HG03095 (cell line): ENCODE data around the gene CA11.

Source experiments
- ATAC-seq: cut with Tn5 transposase; IDR thresholded peaks from one replicate; pipeline ENCODE4 v1.9.1; 2021; ENCODE audit warnings: moderate library complexity; ENCODE audit not compliant: unreplicated experiment

The CA11 gene

DNA sequence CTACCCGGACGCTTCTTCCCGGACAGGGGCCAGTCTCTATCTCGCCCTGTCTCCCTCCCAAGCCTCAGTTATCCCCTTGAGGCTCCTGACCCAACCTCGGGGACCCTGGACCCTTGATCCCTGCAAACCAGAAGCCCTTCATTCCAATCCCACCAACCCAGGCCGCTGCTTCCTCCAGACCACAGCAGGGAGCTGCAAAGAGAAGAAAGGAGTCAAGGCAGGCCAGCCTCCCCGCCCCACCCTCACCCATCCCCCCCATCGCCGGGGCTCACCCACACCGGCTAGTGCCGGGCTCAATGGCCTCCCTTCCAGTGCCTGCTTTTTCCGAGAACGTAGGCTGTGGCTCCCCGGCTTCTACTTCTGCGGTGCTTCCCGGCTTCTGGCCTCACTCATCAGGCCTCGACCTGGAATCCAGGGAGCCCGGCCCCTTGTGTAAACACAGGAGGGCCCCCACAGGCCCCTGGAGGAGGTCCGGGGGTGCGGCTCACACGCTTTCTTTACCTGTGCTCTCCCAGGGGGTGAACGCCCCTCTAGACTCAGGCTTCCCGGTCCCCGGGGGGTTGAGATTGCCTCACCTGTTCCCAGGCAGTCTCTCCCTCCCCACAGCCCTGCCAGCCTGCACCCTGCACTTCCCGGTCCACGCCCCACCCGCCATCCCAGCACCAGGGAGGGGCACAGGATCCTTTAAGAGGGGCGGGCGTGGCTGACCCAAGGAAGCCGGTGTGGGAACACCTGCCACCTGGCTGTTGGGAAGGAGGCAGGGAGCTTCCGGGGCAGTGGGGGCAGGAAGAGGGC lies 31.4 kb downstream of the CA11 start, which contains the start of gene FAM83E:
Gene FAM83E (minus strand): TSS at position 641 of the 795 bp plus-strand sequence. CDS start 1,704 bp downstream, outside the sequence.
- no peak for ATAC-seq

DNA sequence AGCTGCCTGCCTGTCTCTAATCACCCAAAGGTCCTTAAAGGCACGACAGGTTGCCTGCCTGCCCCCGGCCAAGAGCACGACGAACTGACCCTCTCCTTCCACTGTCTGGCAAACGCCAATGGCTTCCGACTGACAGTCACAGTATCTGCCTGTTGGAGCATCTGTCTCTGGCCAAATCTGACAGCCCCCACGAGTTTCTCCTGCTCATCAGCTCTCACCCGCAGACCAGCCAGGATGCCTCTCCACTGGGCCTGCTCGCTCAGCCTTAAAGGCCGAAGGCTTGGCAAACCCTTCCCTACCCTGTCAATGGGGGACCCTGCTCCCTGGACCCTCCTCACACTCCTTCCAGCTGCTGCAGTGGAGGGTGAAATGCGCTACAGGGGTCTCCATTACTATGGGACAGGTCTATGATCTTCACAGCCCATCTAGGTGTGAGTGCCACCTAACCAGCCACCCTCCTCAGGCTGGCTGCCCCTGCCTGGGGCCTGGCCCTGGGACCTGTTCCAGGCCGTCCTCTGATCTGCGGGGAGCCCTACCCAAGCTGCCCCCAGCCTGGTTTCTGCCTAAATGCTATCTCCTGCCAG lies 32.0 kb downstream of the CA11 start:
- ATAC-seq, result no peak

GRCh38 chr19:48613024-48613851 lies 32.7 kb downstream of the CA11 start:
- ATAC-seq, result no peak

GRCh38 chr19:48611872-48612271 lies 34.1 kb downstream of the CA11 start:
- no peak for ATAC-seq

GRCh38 chr19:48609571-48610108 lies 36.3 kb downstream of the CA11 start:
- ATAC-seq, result no peak

- ATAC-seq, result no peak
Measured at GRCh38 chr19:48608798-48609263, 37.2 kb downstream of the CA11 start.

DNA sequence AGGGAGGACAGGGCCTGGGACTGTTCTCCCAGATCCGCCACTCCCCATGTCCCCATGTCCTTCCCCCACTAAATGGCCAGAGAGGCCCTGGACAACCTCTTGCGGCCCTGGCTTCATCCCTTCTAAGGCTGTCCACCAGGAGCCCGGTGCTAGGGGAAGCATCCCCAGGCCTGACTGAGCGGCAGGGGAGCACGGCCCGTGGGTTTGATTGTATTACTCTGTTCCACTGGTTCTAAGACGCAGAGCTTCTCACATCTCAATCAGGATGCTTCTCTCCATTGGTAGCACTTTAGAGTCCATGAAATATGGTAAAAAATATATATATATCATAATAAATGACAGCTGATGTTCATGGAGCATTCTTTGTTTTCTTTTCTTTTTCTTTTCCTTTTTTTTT lies 38.6 kb downstream of the CA11 start:
- no peak for ATAC-seq

DNA sequence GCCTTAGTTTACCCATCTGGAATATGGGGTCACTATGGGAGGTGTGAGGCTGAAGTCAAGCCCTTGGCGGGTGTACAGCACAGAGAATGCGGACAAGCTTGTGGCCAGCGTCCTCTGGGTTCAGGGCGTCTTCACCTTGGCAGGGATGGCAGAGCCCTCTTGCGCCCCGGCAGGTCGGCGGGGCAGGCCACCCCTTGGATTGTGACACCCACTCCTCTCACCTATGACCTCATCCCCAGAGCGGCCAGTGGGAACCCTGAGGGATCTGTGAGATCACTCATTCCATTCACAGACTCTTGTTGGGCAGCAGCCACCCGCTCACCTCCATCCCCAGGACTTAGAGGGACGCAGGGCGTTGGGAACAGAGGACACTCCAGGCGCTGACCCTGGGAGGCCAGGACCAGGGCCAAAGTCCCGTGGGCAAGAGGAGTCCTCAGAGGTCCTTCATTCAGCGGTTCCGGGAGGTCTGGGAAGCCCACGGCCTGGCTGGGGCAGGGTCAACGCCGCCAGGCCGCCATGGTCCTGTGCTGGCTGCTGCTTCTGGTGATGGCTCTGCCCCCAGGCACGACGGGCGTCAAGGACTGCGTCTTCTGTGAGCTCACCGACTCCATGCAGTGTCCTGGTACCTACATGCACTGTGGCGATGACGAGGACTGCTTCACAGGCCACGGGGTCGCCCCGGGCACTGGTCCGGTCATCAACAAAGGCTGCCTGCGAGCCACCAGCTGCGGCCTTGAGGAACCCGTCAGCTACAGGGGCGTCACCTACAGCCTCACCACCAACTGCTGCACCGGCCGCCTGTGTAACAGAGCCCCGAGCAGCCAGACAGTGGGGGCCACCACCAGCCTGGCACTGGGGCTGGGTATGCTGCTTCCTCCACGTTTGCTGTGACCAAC lies 39.3 kb downstream of the CA11 start, which contains the start of gene SPACA4:
Gene SPACA4 (plus strand): TSS at position 280 of the 896 bp plus-strand sequence. CDS start 237 bp downstream, at position 517.
- no peak for ATAC-seq

DNA sequence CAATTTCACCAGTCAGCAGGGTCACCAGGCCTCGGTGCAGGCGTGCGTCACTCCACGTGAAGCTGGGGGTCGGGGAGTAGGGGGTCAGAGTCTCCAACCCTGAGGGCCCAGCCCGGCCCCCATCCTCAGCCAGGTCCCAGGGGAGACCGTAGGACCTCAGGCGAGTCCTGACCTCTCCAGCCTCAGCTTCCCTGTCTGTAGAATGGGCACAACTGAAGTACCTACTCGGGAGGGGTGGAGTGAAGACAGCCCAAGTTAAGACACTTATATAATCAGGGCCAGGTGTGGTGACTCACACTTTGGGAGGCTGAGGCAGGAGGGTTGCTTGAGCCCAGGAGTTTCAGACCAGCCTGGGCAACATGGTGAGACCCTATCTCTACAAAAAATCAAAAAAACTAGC lies 42.1 kb downstream of the CA11 start:
- no peak for ATAC-seq

DNA sequence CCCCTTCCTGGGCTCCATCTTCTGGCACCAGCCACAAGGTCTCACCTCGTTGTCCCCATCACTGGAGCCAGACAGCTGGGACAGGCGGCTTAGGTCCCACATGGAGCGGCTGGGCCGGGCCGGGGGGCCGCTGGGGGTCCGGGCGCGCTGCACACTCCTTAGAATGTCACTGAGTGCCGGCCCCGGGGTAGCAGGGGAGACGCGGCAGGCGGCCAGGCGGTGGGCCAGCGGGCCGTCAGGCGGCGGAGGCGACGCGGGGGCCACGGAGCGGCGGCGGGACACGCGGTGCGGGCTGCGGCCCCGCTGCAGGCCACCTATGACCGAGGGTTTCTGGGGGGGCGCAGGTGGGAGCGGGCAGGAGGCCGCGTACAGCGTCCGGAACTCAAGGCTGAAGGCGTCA lies 42.5 kb downstream of the CA11 start:
- ATAC-seq, result no peak

- no peak for ATAC-seq
Measured at GRCh38 chr19:48603001-48603400, 43.0 kb downstream of the CA11 start.

DNA sequence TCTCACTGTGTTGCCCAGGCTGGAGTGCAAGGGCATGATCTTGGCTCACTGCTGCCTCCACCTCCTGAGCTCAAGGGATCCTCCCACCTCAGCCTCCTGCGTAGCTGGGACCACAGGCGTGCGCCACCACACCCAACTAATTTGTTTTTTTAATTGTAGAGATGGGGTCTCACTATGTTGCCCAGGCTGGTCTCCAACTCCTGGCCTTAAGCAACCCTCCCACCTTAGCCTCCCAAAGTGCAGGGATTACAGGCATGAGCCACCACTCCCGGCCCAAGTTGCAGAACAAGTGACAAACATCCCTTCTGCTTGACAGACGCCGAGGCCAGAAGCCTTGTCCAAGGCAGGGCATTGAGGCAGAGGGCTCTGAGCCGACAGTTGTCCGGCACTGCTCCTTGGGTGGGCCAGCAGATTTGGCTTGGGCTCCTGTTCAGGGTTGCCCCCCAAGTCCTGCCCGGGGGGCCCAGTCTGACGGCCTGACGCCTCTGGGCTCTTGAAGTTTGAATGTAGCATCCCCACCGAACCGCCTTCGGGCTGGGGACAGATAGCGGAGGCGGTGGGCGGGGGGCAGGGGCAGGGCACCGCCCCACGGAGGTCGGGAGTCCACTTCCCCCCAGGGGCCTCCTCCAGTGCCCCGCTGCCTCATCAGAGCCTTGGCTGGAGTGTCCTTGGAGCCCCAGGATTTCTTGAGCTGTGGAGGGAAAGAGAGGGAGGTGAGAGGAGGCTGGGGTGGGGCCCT lies 45.1 kb downstream of the CA11 start:
- ATAC-seq, result no peak

DNA sequence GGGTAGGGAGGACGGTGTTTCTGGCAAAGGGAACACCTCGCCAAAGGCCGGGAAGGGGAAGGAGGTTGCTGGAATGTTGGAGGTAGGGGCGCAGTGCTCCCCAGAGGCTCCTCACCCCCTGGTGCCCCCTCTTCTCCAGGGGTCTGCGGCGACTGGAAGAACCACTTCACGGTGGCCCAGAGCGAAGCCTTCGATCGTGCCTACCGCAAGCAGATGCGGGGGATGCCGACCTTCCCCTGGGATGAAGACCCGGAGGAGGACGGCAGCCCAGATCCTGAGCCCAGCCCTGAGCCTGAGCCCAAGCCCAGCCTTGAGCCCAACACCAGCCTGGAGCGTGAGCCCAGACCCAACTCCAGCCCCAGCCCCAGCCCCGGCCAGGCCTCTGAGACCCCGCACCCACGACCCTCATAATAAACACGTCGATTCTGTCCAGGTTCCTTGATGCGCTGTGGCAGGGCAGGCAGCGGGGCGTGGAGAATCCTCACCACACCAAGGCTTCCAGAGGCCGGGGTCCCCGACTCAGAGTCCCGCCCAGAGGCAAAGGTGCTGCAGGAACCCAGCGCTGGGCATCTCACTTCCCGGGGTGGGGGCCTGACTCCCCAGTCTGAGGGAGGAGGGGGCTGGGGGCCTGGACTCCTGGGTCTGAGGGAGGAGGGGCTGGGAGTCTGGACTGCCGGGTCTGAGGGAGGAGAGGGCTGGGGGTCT lies 46.8 kb downstream of the CA11 start:
- ATAC-seq, result no peak

GRCh38 chr19:48596679-48597465 lies 49.1 kb downstream of the CA11 start:
- no peak for ATAC-seq

DNA sequence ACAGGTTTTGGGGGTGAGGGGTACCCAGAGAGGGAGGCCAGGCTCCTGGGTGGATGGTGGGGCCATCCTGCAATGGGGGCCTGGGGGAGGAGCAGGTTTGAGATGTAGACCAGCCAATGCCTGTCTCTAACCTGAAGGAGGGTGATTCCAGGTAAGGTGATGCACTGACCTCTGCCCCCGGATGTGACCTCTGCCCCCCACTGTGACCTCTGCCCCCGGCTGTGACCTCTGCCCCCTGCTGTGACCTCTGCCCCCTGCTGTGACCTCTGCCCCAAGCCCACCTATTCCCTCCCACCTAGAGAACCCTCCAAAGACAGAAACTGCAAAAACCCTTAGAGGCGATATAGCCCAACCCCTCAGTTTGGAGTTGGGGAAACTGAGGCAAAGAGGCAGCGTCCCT lies 49.8 kb downstream of the CA11 start:
- no peak for ATAC-seq

GRCh38 chr19:48595833-48596232 lies 50.2 kb downstream of the CA11 start:
- no peak for ATAC-seq

GRCh38 chr19:48595171-48595570 lies 50.8 kb downstream of the CA11 start:
- no peak for ATAC-seq

DNA sequence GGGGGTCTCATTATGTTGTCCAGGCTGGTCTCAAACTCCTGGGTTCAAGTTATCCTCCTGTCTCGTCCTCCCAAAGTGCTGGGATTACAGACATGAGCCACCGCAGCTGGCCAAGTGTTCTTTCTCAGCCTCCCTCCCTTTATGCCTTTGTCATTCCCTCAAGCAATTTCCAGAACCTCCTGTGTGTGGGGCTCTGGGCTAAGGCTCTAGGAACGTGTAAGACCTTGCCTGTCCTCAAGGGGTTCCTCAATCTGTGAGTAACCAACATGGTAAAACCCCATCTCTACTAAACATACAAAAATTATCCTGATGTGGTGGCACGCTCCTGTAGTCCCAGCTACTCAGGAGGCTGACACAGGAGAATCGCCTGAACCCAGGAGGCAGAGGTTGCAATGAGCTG lies 55.0 kb downstream of the CA11 start:
- no peak for ATAC-seq
